Measurements from ENCODE around the gene SVEP1.

SVEP1 gene

GRCh38 chr9:110320651-110321445, 258.7 kb downstream of the SVEP1 start:
- no peaks in the 10 kb centered on the region for H3K9me3 Mint-ChIP-seq
- peaks cover 7% of the 10 kb centered on the region for H3K4me1 Mint-ChIP-seq
- H3K36me3 Mint-ChIP-seq, result no peaks in the 10 kb centered on the region
- ATAC-seq (no peak), DNase-seq (ENCODE audit: low spot score in 2 of 2) (no peak)
- no peak overlapping the region for H3K4me3 Mint-ChIP-seq
- H3K27ac Mint-ChIP-seq, result no peak overlapping the region

DNA sequence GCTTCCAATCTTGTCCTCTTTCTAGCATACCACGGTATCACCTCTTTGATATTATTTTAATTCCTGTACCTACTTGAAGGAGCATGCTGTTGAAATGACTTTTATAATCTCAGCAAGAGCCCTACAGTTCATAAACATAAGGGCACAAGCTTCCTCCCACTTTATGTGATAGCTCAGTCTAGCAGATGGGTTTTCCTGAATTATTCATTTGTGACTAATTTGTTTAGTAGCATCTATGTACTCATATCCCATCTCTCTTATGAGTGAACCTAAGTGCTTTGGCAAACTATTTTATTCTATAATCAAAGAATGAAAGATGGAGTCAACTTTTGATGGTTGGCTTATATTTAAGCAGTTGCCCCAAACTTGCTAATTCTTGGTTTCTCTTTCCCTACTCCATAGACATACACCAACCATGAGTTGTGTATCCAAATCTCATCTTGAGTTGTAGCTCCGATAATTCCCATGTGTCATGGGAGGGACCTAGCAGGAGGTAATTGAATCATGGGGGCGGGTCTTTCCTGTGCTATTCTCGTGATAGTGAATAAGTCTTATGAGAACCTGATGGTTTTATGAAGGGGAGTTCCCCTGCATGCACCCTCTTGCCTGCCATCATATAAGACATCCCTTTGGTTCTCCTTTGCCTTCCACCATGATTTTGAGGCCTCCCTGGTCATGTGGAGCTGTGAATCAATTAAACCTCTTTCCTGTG, 259.6 kb downstream of the SVEP1 start:
- H3K4me3 Mint-ChIP-seq, result no peak overlapping the region
- no peak for ATAC-seq
- no peaks in the 10 kb centered on the region for H3K9me3 Mint-ChIP-seq
- no peak for DNase-seq (ENCODE audit: low spot score in 2 of 2)
- H3K27ac Mint-ChIP-seq, result no peak overlapping the region
- peaks cover 7% of the 10 kb centered on the region for H3K4me1 Mint-ChIP-seq
- no peaks in the 10 kb centered on the region for H3K36me3 Mint-ChIP-seq

DNA sequence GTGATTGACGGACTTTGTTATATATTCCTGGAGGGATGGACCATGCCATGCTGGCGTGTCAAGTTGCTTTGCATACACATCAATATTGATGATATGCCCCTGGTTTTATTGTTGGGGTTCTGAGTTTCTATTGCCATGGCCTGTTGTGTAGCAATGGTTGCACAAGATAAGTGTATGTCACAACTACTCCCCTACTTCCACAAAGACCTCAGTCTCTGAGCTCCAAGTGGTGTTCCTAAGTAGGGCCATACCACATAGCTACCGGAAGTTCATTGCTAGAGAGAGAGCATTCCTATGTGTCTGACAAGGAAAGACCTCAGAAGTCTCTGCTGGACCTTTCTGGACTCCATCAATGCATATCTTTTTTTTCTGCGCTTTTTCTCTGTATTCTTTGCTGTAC, 261.6 kb downstream of the SVEP1 start:
- Mint-ChIP-seq H3K27ac (no peak overlapping the region), H3K9me3 (no peaks in the 10 kb centered on the region), H3K4me3 (no peak overlapping the region), H3K4me1 (peaks cover 7% of the 10 kb centered on the region), H3K36me3 (no peaks in the 10 kb centered on the region)
- DNase-seq (ENCODE audit: low spot score in 2 of 2) (no peak), ATAC-seq (no peak)

DNA sequence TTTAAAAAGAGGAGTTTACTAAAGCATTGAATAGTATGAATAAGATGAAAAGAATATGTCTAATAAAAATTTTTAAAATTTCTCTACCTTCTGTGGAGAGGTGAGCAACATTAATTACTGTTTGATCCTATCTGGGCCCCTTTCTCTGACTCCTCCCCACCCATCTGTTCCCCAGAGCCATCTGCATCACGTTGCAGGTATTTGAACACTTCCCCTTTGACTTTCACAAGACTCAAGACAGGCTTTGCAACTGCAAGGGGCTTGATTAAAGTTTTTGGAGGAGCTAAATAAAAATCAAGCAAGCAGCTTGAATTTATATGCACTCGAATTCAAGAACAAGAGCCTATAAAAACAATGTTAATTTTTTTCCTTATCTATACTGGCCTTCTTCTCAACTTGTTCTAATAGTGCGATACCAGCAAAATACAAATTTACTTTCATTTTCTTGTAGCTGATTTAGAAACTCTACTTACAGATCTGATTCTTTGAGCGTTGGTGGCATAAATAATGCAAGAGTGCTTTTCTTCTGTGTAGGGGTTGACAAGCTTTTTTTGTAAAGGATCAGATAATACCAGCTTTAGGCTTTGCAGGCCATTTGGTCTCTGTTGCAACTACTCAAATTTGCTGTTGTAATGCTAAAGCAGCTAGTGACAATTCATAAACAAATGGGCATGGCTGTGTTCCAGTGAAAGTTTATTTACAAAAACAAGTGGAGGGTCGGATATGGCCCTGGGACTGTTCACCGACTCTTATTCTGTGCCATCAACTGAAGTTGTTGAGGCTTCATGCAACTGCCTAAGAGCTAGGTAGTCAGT, 263.1 kb downstream of the SVEP1 start:
- ATAC-seq (no peak), DNase-seq (ENCODE audit: low spot score in 2 of 2) (no peak)
- Mint-ChIP-seq H3K9me3 (no peaks in the 10 kb centered on the region), H3K4me1 (peaks cover 7% of the 10 kb centered on the region), H3K36me3 (no peaks in the 10 kb centered on the region), H3K4me3 (no peak overlapping the region), H3K27ac (no peak overlapping the region)

All from stimulated activated effector memory CD8-positive, alpha-beta T cell treated with anti-CD3 and anti-CD28 coated beads, Interleukin-12 subunit alpha, Interleukin-12 subunit beta, amount 100 ng/mL, for 72 hours (primary cell).